Measurements from ENCODE around the gene TMEM244.
A peak's percentile ranks its signal among the peaks of the same experiment; 100 is the strongest.
"Not testable (repeated sequence)": the region's sequence is repeated elsewhere in the genome, so short reads cannot be mapped to it uniquely, and the experiment has no call there.

TMEM244 gene

GRCh38 chr6:129807141-129807540 lies 54.0 kb downstream of the TMEM244 start:
- not testable (repeated sequence) for DNase-seq (ENCODE audit: low spot score)

GRCh38 chr6:129802920-129803319 lies 58.2 kb downstream of the TMEM244 start:
- not testable (repeated sequence) for DNase-seq (ENCODE audit: low spot score)

DNA sequence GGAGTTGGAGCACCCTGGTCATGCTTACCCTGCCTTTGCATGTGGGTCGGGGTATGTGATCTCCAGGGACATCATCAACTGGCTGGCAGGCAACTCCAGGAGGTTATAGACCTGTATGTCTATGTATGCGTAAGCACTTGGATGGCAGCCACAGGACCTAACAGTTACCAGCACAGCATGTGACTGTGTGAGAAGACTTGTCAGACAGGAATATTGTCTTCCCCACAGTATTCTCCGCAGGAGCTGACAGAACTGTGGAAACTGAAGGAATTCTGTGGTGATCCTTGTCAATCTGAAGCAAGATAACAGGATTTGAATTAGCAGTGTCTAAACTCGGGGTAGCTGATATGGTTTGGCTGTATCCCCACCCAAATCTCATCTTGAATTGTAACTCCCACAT lies 59.2 kb downstream of the TMEM244 start:
- DNase-seq (ENCODE audit: low spot score), result no peak

DNA sequence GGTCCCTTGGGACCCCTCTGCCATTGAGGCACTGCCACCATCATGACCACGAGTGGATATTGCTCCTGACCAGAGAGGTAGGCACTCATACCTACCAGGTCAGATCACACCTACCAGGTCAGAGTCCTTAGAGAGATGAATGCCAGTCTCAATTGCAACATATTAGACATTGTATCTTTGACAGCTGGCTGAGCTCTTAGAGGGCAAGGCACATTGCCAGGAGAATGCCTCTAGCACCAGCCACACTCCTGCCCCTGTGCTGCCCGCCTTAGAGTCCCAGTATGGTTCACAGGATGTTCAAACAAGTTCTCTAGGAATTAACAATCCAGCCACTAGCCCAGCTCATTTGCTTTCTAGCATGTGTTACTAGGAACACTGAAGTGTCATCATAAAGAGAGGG lies 65.9 kb downstream of the TMEM244 start:
- no peak for DNase-seq (ENCODE audit: low spot score)

DNA sequence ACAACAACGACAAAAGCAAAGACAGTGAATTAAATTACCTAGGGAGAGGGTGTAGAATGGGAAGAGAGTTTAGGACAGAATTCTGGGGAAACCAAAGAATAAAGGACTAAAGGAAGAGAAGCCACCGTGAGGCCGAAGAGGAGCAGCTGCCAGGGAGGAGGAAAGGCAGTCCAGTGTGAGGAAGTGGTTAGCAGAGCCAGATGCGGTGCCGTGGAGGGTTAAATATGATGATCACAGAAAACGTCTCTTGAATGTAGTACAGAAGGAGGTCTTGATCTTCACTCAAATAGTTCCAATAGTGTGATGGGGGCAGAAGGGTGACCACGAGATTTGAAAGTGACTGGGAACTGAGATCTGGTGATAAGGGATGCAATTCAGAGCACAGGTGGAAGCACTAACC lies 67.7 kb downstream of the TMEM244 start:
- no peak for DNase-seq (ENCODE audit: low spot score)

- no peak for DNase-seq (ENCODE audit: low spot score)
Observed at GRCh38 chr6:129792049-129792448, 69.1 kb downstream of the TMEM244 start.

GRCh38 chr6:129790785-129791184 lies 70.3 kb downstream of the TMEM244 start:
- DNase-seq (ENCODE audit: low spot score), result no peak

- DNase-seq (ENCODE audit: low spot score), result no peak
Observed at GRCh38 chr6:129789974-129790373, 71.1 kb downstream of the TMEM244 start.

- no peak for DNase-seq (ENCODE audit: low spot score)
Observed at GRCh38 chr6:129787816-129788215, 73.3 kb downstream of the TMEM244 start.

DNA sequence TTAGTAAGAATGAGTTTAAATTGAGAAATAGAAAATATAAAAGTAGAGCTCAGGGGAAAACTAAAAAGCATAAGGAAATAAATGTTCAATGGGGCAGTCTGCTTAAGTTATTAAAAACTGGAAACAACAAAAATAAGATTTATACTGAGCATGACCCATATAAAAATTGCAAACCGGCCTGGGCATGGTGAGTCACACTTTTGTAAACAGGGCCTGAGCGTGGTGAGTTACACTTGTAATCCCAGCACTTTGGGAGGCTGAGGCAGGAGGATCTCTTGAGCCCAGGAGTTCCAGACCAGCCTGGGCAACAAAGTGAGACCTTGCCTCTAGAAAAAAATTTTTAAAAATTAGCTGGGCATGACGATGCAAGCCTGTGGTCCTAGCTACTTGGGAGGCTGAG lies 74.6 kb downstream of the TMEM244 start:
- DNase-seq (ENCODE audit: low spot score), result no peak

DNA sequence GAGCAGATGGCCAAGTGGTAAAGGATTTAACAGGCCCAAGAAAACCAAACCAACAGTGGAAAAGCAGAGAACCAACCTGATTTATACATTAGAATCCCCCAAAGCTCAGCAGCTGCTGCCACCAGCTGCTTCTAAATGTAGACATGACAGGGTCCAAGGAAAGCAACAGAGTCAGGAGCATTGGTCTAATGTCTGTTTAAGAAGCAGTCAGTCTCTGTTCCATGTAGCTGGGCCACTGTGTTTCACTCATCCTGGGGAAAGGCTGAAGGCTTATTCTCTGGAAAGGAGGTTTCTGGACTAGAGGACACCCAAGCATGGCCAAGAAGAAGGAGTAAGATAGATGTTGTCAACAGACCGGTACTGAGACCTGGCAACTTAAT lies 75.4 kb downstream of the TMEM244 start:
- no peak for DNase-seq (ENCODE audit: low spot score)

GRCh38 chr6:129785047-129785755 lies 75.9 kb downstream of the TMEM244 start:
- peak; percentile 15 for DNase-seq (ENCODE audit: low spot score)
